ENCODE results near the gene PDE7B. TPM values are rescaled to one million over a fixed set of nuclear protein-coding genes. Genes with fewer than 3 reads are reported as not detected.

Gene PDE7B
- polyA plus RNA-seq, result 2.2 and 2.3 TPM in 2 replicates

GRCh38 chr6:135851442-135852271 lies at the start of gene PDE7B:
TSS of gene PDE7B (plus strand) at chr6:135851701.

All from Purkinje cell (primary cell).